ENCODE results near the gene TRPV4.

The TRPV4 gene

DNA sequence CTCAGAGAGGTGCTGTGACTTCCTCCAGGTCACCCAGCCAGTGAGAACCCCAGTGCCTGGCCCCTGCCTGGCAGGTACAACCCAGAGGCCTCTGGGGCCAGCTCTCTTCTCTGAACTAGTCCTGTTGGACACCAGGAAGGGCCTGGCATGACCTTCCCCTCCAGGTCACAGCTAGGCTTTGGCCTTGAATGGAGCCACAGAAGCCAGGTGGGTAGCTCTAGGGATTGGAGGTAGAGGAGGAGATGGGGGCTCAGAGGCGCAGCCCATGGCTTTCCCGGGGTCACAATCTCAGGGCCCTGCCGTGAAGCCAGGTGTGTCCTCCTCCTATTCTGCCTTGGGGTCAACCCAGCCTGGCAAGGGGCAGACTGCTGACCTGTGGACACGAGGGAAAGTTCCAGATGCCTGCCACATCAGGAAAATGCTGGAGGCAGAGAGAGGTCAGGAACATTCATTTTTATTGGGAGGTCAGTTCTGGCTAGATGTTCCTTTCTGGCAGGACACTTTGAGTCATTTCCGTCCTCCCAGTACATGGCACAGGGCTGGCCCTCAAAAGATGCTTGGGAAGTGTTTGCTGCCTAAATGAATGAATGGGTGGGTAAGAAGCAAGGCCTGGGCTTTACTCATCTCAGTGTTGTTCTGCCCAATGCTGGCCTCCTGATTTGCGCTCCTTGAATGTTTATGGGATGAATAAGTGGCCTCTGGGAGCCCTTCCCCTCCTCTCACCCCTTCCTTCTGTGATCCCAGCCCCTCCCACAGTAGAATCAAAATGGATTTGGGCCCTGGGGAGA, 94.1 kb downstream of the TRPV4 start:
- DNase-seq, result no peak

DNA sequence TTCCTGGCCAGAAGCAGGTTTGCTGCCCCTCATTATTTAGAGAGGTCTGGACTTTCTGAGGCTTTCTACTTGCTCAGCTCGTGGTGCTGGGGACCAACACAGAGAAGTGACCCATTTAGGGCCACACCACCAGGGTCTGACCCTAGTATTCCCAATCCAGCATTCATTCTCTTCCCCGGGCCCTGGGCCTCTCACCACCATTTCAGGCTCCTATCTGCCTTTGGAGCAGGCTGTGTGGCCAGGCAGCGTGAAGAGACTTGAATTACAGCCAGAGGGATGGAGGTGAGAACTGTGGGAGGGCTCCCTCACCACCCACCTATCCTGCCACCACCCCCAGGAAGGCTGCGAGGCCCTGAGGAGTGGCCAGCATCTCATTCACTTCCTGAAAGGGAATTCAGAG, 95.0 kb downstream of the TRPV4 start:
- no peak for DNase-seq

DNA sequence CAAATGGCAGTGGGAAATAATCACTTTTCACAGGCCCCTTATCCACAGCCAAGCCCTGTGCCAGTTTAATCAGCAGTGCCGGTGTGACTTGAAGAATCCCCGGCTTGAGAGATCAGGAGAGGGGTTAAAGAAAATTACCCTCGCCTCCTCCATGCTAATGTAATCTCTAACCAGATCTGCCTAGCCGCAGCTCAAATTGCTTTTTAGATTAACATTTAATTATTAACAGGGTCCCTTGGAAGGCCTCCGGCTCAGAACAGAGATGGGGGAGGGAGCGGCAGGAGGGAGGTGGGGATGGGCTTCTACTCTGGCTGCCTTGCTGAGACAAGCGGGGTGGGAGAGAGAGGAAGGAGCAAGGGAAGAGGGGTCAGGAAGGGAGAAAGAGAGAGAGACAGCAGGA, 95.6 kb downstream of the TRPV4 start:
- DNase-seq, result no peak

DNA sequence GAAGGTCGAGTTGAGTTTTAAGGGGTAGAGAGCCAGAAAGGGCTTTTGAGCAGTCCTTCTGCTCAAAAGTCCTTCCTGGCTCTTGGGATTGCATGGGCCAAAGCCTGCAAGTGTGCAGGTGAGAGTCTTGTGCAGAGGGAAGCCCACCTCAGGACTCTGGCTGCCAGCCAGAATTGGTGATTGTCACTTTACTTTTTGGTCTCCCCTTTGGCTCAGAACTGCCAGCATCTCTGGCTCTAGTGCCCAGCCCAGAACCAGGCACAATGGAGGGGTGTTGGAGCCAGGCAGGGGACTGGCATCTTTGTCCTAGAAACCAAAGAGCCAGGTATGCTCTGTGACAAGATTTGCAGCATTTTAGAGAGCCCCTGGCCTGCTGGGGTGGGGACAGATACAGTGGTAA, 96.1 kb downstream of the TRPV4 start:
- DNase-seq, result no peak

DNA sequence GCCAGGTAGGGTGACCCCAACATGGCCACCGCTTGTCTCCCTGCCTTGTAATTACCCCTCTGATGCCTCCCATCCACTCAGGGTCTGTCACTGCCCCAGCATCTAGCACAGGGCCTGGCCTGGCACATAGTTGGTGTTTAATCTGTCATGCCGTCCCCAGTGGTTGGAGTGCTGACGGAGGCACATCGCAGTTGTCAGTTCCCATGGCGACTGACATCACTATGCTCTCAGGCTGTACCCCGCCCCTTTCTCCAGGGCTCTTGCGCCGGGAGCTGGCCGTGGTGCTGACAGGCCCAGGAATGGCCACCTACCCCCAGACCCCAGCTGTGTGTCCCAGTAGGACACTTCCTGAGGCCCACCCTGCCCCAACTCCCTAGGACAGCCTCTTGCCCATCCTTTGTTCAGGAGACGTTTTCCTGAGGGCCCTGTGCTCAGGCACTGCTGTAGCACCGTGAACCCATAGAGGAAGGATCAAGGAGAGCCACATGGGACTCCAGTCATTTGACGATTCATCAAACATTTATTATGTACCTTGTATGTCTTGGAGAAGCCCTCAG, 96.6 kb downstream of the TRPV4 start:
- DNase-seq, result no peak

DNA sequence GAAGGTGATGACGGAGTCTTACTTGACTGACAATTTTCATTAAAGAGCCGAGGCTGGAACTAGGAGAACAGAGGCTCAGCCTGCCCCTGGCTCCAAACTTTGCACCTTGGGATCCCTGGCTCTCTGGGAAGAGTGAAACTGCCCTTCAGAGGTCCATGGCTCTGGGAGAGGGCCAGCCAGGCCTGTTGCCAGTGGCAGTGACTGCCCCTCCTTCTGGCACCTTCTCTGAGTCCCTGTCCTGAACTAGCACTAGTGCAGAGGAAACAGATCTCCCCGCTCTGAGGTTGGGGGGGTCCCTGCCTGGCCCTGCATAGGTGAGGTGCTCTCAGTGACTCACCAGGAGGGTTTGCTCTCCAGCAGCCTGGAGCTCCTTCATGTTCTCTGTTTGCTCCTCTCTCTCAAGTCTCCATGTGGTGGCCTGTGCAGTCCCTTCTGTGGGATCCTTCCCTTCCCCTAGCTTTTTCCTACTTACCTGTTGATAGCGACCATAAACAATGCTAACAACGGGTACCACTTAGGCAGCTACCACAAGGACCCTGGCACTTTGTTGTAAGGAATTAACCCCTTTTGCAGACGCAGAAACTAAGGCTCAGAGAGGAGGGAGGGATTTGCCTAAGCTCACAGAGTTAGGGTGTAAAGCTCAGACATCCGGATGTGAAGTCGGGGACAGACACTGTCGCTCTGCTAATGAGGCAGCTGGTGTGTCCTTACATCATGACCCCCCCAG, 97.2 kb downstream of the TRPV4 start:
- DNase-seq, result no peak

DNA sequence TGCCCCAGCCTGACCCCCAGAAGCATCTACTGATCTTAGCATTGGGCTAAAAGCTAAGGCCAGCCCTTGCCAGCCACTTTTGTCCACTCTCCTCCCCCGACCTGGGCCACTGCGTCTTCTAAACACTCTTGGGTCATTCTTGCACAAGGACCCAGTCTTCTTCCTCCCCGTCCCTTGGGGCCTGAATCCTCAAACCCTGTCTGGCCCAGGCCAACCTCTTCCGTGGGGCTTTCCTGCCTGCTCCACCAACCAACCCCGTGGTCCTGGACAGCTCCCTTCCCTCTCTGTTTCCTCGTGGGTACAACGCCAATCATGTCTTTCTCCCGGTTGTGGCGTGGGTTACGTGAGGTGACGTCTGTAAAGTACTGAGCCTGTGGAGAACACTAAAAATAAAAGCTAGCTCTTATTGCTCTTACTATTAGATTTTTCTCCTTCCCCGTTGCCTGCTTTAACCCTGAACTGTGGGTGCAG, 98.1 kb downstream of the TRPV4 start:
- no peak for DNase-seq

DNA sequence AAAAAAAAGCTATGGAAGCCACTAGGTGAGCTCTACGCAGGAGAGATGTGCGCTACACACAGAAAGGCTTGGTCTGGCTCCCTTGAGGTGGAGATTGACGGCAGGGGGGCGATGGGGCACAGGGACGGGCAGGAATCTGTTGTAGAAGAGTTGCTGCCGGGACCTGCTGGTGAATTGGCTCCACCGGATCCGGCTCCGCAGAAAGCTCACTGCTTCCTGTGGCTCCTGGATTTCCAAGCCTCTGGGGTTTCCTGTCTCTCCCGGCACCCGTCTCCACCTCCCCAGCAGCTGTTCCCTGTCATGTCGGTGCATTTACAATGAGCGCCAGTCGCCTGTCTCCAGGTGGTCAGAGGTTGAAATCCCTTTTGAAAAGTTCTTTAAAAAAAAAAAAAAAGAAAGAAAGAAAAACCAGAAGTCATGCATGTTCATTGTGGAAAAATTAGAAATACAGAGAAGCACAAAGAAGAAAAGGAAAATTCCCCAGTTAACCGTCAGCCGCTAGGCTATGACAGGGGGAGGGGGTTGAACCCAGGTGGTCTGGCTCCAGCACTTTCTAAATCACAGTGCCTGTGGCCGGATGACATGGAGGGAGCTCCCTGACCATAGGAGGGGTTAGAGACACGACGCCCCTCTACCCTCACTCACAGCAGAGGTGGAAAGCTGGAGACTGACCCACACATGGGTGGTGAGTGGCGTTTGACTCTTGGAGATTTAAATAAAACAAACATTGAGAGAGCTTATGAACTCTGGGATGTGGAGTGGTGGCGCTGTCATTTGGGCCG, 98.8 kb downstream of the TRPV4 start:
- DNase-seq, result no peak

Measured in GDM1 (cell line).